Right ventricle myocardium inferior (tissue), 1 donor: ENCODE results near the gene PAPPA2. TPM values are rescaled to one million over a fixed set of nuclear protein-coding genes. Genes with fewer than 3 reads are reported as not detected.

ENCODE experiments used
- ATAC-seq: fragments of 200-7000 bp; cut with Tn5 transposase; one replicate; pipeline ENCODE4 v1.9.1; 2020; ENCODE audit warnings: mild to moderate bottlenecking, moderate library complexity
- DNase-seq: peaks from one replicate; pipeline ENCODE4 v3.0.0; 2021; ENCODE audit errors: missing footprints
- intact Hi-C: fragments of 100-400 bp; cut with DNase I; formaldehyde crosslinking; loops from one replicate; pipeline ENCODE4 v1.11.0; 2022
- total RNA-seq: library from RNA; stranded (reverse); fragmentation: NEBNext Ultra II Directional; extraction: Animal tissue kit (Norgen Biotek cat#: 25700); gene quantifications from one replicate; pipeline ENCODE4 v1.2.1, GENCODE V29; 2021
- donor health status: DM: no; HTN: yes; CAD: no; lungs with severe emphysema.

The PAPPA2 gene
- total RNA-seq, 1 donor from 2014 or later, result 0.35 TPM

- ATAC-seq (no peak), DNase-seq (no peak)
- intact Hi-C loops, result no loop called here
Measured at GRCh38 chr1:176479971-176480370, 17.0 kb downstream of the PAPPA2 start.

- ATAC-seq (no peak), DNase-seq (no peak)
- intact Hi-C loops, result no loop called here
Measured at GRCh38 chr1:176480750-176481149, 17.8 kb downstream of the PAPPA2 start.

- DNase-seq (no peak), ATAC-seq (no peak)
- intact Hi-C loops, result no loop called here
Measured at GRCh38 chr1:176485083-176485482, 22.1 kb downstream of the PAPPA2 start.

DNA sequence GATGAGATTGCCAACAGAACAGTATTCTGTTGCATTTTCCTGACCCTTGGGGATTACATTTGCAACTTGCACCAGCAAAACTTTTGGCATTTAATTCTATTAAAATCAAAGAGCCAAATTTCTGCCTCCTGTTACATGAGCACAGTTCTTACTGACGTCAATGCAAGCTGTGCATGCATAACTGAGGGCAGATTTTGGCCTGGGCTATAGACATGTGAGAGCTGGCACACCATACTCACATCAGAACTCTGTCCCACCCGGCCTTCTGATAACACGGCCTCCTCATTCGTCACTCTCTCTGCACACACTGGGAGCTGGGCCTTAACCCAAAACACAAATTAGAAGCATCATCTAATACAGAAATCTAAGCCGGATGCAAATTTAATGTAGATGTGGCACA, 31.5 kb downstream of the PAPPA2 start:
- ATAC-seq, result peak; percentile 97
- intact Hi-C loops, result no loop called here
- DNase-seq, result no peak

DNA sequence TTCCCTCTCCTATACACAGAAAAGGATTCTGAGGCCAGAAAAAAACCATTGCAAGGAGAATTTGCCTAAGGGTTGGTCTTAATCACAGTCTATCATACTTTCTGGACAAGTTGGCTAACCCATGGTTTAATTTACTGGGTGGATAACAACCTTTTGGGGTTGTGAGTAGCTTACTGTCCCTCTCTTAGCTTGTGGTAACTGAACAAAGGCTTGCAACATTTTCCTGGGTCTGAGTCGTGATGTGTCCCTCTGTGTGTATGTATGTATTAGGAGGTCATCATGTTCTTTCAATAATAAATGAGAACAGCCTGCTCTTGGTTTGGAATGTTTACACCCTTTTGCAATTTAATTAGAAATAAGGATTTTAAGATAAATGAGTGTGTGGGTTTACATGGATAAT, 36.7 kb downstream of the PAPPA2 start:
- ATAC-seq (no peak), DNase-seq (no peak)
- intact Hi-C loops, result no loop called here

DNA sequence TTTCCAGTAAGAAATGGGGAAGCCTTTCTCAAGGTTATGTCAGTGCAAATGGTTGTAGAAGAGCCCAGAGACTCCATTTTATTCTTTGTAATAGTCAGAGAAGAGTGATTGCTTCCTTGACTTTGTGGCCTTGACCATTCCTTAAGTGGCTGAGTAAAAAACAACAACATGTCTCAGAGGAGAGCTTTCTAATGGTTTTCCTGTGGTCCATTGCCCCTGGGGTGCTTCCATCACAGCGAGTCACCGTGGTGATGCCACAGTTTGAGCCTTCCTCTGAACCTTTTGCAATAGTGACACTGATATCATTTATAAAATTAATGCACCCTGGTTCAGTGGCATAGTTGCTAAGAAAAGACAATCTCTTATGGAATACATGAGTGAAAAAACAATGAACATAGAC, 38.6 kb downstream of the PAPPA2 start:
- intact Hi-C loops, result no loop called here
- no peak for ATAC-seq
- DNase-seq, result no peak

GRCh38 chr1:176504848-176505553, 42.0 kb downstream of the PAPPA2 start:
- DNase-seq (no peak), ATAC-seq (no peak)
- intact Hi-C loops, result no loop called here

DNA sequence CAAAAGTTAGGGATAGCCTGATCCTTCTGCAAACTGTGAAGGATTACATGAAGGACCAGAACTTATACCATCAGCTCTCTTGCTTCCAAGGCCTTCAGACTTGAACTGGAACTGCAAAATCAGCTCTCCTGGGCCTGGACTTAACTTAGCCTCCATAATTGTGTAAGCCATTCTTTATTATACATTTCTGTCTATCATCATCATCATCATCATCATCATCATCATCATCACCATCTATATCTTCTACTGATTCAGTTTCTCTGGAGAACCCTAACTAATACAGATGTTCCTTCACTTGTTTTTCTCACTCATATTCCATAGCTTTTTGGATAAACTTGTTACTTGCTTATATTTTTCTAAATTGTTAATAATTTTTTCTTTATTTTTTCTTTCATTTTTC, 50.0 kb downstream of the PAPPA2 start:
- intact Hi-C loops, result no loop called here
- ATAC-seq, result no peak
- DNase-seq, result no peak

GRCh38 chr1:176515310-176515709, 52.3 kb downstream of the PAPPA2 start:
- no peak for DNase-seq
- no peak for ATAC-seq
- intact Hi-C loops, result no loop called here

GRCh38 chr1:176517484-176517883, 54.5 kb downstream of the PAPPA2 start:
- DNase-seq (no peak), ATAC-seq (no peak)
- intact Hi-C loops, result no loop called here

- intact Hi-C loops, result no loop called here
Measured at GRCh38 chr1:176521211-176521610, 58.2 kb downstream of the PAPPA2 start.

GRCh38 chr1:176522310-176522845, 59.4 kb downstream of the PAPPA2 start:
- no peak for ATAC-seq
- intact Hi-C loops, result no loop called here
- no peak for DNase-seq

More at GRCh38 chr1:176521211-176521610, 58.2 kb downstream of the PAPPA2 start:
- no peak for DNase-seq
- no peak for ATAC-seq

- no peak for ATAC-seq
- no peak for DNase-seq
- intact Hi-C loops, result no loop called here
Measured at GRCh38 chr1:176529395-176530090, 66.6 kb downstream of the PAPPA2 start.

DNA sequence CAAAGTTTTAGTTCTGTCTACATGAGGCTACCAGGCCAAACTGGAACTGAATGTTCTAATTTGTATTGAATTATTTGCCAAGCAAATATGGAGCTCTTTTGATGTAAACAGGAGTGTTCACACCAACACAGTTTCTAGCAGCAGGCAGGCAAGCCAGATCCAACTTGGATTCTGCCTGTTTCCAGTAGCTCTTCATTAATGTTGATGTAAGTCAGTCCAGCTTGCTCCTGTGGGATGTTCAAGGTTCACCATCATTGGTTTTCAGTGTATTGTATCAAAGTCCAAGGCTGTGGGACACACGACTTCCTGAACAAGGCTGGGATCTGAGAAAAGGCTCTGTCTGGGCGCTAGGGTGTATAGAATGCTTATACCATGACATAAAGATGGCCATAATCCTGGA, 68.1 kb downstream of the PAPPA2 start:
- DNase-seq (no peak), ATAC-seq (no peak)
- intact Hi-C loops, result no loop called here

GRCh38 chr1:176531921-176532897, 69.2 kb downstream of the PAPPA2 start:
- no peak for DNase-seq
- intact Hi-C loops, result no loop called here
- no peak for ATAC-seq

- intact Hi-C loops, result no loop called here
- no peak for DNase-seq
- ATAC-seq, result no peak
Measured at GRCh38 chr1:176533020-176533419, 70.0 kb downstream of the PAPPA2 start.

DNA sequence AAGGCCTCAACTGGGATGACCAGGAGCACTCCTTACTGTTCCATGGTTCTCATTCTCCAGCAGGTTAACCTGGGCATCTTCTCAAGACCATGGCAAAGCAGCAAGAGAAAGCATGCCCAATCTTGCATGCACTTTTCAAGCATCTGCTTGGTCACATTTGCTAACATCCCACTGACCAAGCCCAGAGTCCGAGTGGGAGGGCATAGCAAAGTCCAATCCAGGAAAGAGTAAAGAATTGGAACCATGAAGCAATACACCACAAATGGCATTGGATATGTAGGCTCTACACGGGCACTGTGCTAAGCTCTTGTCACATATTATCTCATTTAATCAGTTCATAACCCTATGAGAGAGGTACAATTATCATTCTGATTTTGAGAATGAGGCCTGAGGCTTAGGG, 73.6 kb downstream of the PAPPA2 start:
- DNase-seq, result no peak
- no peak for ATAC-seq
- intact Hi-C loops, result no loop called here

DNA sequence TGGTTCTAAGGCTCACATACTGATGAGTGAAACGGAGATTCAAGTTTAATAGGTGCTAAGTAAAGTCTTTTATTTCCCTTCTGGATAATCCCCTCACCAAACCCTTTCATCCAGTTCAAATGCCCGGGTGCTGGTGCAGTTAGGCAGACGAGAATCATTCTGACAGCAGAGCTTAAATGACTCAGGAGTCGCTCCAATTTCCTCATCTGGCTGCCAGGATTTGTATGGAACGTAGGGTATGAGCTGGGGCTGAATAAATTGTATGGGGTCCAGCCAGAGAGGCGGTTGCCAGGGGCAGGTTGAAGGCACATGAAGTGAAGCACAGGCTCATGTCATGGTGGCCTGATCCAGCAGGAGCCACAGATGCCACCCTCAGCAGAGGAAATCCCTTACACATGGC, 76.0 kb downstream of the PAPPA2 start:
- intact Hi-C loops, result no loop called here
- DNase-seq (no peak), ATAC-seq (no peak)

DNA sequence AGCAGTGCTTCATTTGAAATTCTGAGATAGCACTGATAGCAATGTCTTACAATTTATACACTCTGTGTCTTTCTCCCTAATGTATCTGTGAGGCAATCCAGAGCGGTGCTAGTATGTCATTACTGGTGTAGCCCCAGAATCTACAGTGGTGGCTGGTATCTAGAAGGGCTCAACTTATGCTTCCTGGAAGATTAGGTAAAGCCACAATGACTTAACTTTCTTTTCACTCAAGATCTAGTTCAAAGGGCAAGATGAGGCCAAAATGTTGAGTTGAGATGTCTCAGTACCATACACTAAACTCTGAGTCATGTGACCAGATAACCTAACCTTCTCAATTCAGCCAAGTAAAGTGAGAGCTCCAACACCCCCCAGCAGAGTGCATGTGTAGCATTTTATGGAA, 77.5 kb downstream of the PAPPA2 start:
- no peak for ATAC-seq
- intact Hi-C loops, result no loop called here
- DNase-seq, result no peak
